GM18868 (cell line): ENCODE measurements around the gene POLR2F.

Experiments
- ATAC-seq: cut with Tn5 transposase; IDR thresholded peaks from one replicate; pipeline ENCODE4 v1.9.1; 2021; ENCODE audit warnings: mild to moderate bottlenecking, moderate library complexity; ENCODE audit not compliant: unreplicated experiment

The POLR2F gene

DNA sequence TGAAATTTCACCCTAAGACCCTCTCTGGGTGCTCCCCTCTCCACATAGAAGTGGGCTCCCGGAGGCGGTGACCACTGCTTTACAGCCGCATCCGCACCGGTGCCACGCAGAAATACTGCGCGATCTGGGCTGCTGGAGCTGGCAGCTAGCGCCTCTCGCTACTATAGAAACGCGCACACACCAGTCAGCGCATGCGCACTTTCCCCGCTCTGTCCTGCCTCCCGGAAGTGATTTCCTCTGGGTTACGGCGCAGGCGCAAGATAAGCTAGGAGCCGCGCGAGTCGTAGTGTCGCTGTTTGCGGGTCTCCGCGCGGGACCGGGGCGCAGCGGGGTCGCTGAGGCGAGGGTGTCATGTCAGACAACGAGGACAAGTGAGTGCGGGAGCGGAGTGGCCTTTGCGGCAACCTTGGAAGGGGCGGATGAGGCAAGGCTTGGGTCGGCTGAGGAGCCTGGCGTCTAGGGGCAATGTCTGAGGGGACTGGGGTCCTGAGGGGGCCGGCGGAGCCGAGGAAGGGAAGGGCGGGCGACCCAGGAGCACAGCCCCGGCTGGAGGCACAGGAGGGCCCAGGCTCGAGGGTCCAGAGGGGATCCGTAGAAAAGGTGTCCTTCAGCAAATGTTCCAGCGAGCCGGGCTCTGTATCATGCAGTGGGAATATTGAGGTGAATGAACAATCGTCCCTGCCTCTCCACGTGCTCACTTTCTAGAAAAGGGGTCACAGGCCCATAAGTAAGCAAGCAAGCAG, at the start of gene POLR2F, which contains the start of gene C22orf23:
Gene POLR2F, plus strand, starts transcription at position 263 of the 743 bp plus-strand sequence. Its CDS starts 89 bp downstream, at position 352.
Gene C22orf23, minus strand, starts transcription at position 165 of the 743 bp plus-strand sequence. CDS start 452 bp downstream, outside the sequence.
- ATAC-seq = peak; percentile 80

DNA sequence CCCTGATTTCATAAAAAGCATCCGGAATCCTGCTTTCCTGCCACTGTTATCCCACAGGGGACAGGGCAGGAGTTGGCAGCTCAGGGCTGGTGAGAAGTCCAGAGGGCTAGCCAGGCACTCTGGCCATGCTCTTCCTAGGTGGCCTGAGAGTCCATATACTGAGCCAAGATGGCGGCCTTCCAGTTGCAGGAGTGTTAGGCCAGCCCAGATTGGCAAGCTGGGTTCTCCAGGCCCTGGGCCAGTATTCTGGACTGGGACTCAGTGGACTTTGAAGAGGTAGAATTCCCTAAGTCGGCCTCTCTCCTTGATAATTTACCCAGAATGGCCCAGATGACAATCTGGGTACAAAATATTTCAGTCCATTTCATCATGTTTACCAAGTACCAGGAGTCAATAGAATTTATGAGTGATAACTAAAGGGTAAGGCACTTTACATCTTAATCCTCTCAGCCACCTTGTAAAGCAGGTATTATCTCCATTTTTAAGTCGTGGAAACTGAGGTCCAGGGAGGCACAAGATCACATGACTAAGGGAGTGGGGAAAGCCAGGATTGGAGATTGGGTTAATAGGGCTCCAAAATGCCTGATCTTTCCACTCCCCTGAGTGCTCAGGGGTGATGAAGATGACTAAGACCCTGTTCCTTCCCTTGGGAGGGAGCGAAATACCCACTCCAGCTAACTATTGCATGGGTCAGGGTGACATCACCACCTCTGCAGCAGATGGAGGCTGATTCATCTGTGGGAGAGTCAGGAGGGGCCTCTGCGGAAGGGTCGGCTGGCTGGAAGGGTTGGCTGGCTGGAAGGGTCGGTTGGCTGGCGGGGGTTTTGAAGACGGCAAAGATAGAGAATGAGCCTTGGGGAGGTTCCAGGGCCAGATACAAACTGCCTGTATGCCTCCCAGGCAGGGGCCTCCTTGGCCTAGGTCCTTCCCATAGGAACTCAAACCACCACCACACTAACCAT, 48.6 kb upstream of the POLR2F start:
- ATAC-seq = no peak

DNA sequence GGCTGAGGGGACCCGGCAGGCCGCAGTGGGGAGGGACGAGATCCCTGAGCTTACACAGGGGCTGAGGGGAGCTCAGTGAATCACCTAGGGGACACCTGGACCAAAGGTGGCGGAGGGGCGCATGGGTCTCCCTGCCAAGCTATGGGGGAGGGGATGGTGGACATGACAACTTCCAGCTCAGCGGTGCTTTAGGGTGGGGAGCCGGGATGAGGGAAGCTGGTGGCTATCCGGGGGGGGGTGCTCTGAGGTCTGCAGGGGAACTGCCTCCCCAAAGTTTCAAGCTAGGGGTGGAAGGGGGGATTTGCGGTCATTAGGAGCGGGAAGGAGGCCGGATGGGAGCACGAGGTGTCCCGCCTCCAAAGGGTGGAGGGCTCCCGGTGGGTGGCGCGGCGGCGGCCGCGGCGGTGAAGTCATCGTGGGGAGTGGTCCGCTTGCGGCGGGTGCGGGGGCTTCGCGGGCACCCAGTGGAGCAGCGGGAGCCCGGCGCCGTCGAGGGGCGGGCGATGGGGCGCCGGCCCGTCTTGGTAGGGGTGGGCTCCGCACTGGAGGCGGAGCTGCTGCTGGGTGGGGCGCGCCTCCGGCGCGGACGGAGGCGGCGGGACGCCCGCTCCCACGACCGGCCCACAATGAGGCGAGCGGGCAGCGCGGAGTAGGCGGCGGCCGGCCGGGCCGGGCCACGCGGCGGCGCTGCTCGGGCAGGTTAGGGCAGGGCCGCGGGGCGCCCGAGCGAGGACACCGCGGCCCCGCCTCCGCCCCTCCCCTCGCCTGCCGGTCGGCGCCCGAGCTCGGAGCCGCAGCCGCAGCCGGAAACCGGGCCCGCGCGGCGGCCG, 47.8 kb upstream of the POLR2F start, which contains the start of gene MICALL1:
Gene MICALL1, plus strand, starts transcription at position 764 of the 830 bp plus-strand sequence. CDS start 126 bp downstream, outside the sequence.
- ATAC-seq = peak; percentile 81

DNA sequence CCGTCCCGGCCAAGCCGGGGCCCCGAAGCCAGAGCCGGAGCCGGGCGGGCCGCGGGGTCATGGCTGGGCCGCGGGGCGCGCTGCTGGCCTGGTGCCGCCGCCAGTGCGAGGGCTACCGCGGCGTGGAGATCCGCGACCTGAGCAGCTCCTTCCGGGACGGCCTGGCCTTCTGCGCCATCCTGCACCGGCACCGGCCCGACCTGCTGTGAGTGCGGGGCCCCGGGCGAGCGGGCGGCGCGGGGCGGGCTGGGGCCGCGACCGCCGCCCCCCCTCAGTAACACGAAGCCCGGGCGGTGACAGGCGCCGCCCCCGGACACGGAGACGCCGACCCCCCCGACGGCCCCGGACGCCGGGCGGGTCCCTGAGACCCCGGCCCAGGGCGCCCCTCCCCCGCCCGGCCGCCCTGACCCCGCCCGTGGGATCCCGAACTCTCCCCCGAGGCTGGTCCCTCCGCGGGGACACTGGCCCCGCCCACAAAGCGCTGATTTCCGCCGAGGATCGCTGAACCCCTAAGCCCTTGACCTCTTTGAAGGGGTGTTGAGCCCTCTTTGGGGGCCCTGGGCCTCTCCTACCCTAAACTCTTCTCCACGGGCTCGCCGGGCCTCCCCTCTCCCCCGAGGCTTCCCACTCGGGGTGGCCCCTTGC, 47.0 kb upstream of the POLR2F start:
- ATAC-seq = peak; percentile 21

DNA sequence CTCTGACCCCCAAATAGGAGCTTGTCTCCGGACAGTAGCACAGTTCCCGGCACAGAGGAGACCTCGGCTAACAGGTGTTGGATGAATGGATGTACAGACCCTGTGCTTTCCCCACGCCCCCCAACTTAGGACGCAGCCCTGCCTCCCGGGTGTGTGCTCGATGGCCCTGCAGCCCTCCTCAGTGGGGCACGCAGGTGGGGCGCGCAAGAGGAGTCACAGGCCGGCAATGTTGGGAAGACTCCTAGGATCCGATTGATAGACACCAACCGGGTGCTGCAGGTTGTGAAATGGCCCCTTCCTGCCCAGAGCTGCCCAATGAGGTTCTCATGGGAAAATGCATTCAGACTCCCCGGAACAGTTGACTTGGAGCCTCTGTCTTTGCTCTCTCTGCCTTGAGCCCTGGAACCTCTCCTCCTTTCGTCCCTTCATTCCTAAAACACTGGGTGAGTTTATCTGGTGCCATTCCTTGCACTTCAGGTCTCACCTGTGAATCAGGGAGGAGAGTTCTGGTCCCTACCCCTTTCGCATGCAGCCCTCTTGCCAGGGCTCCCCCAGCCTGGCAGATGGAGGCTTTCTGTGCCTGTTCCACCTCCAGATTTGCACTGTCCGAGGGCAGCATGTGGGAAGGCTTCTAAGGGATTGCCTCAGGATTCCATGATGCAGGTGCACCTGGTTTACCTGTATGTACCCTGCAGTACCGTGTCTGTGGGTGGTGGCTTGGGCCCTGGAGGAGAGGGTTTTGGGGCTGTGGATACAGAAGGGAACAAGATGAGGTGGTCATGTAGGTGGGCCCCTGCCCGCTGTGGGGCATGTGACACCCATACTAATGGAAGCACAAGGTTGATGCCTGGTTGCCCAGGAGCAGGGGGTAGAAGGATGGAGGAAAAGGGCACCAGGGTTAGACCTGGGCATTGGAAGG, 46.2 kb upstream of the POLR2F start:
- no peak for ATAC-seq

DNA sequence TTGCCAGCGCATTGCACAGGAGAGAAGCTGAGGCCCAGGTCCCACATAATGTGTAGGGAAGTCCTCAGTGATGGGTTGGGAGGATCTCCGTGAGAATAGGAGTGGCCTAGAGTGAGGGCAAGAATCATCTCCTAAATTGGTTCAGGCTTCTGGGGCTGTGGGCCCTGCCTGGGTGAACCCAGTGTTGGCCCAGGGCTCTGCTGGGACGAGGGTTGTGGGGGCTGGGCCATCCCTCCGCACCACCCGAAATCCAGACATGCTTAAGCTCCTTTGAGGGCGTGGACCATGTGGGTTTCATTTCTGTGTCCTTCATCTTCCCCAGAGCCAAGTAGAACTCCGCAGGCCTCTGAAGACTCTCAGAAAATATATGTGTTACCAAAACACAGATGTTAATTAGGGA, 43.7 kb upstream of the POLR2F start:
- ATAC-seq = no peak

DNA sequence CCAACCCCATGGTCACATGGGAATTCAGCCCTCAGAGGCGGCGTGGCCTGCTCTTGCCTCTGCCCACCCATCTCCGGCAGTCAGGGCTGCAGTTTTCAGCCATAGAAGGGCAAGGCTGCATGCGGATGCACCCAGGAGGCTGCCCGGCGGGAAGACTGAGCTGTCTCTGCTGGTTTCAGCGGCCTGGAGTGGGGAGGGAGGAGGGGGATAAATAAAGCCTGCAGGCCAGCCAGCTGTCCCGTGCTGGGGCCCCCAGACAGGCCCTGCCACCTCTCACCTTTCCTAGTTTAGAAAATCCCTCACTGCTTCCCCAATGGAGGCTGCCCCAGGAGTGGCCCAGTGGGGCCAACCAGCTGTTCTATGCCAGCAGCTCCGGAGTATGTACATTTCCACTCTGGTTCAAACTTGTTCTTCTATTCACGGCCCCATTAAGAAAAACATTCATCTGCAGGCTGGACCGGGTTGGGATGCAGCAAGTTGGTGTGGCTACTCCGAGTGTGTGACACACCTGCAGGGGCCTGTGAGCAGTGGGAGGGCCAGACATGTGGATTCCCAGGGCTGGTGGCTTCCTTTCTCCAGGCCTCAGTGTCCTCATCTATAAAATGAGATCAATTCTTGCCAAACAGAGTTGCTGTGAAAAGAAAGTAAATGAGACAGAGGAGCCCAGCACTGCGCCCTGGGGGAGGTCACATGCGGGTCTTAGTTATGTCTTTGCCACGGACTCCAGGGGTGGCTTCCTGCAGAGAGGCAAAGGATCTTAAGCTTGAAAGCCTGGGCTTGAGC, 42.4 kb upstream of the POLR2F start:
- no peak for ATAC-seq

DNA sequence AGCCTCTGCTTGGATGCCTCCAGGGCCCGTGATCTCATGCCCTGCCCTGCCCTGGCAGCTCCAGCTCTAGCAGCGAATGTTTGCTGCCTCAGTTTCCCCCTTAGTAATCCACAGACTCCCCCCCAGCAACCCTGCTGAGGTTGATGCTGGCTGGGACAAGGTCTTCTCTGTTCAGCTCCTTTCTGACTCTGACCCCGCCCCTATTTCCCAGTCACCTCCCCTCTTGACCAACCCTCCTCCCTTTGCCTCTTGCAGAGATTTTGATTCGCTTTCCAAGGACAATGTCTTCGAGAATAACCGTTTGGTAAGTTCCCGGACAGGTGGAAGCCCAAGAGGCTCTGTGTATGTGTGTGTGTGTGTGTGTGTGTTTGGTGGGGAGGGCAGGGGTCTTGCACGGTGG, 41.8 kb upstream of the POLR2F start:
- ATAC-seq = no peak

DNA sequence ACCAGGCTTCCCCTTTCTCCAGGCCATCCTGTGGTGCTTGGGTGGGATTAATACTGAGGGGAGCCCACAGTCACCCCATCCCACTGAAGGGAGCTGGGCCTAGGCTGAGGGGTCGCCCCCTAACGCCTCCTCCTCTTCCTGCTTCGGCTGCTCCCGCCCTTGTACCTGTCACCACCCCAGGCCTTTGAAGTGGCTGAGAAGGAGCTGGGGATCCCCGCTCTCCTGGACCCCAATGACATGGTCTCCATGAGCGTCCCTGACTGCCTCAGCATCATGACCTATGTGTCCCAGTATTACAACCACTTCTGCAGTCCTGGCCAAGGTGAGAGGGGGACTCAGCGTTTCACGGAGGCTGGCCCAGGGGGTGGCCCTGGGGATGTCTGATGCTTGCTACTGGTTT, 41.3 kb upstream of the POLR2F start:
- ATAC-seq = no peak

DNA sequence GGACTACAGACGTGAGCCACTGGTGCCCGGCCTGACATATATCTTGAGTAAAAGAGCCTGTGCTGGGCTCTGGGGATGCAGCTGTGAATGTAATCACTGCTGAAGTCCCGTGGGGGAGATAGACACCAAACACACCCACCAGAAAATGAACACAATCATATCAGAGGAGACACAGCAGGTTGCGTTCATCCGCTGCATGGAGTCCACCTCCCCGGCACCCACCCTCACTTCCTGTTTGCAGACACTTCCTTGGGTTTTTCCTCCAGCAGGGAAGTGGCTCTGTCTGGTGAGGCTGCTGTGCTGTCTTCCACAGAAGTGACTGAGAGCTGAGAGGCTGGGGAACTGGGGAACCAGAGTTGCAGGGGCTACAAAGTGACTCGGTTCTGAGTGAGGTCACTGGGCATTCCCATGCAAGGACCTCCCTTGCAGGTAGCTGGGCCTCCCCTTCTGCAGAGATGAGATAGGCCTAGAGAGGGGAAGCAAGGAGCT, 40.2 kb upstream of the POLR2F start:
- no peak for ATAC-seq

DNA sequence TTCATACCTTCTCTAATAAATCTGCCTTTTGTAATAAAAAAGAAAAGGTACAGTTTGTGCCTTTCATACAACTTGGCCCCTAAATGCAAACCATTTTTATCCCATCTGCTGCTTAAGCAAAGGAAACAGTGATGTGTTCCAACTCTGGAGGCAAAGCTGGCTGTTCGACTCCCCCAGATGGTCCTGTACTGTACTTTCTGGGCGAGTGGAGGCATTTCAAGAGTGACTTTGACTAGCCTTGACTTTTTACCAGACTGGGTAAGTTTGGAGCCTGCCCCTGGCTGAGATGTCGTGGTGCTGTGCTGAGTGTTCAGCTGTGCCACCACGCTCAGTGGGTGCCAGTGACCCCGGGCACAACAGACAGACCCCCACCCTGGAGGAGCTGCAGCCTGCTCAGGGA, 37.2 kb upstream of the POLR2F start:
- no peak for ATAC-seq

DNA sequence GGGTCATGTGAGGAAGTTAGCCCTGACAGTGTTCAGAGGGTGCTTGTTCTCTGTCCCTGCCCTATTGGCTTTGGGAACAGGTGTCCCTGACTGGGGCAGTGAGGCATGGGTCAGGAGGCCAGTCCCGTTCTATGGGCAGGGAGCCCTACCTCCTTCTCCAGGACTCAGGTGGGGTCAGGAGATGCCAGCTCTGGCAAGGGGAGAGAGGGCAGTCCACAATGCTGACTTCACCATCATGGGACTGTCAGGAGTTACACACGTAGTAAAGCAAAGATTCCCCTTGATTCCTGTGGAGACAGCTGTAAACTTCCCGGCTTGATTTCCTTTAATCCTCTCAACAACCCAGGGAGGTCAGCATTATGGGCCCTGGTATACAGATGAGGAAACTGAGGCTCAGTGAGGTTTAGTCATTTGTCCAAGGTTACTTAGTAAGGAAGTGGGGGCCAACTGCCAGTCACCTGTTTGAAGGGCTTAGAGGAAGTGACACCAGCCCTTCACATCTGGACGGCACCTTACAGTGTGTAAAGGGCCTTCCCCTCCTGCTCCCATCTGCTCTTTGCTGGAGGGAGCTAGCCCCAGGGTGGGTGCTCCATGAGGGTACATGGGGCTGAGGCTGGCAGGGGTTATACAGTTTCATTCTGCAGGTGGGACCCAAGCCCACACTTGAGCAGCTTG, 35.5 kb upstream of the POLR2F start:
- no peak for ATAC-seq

DNA sequence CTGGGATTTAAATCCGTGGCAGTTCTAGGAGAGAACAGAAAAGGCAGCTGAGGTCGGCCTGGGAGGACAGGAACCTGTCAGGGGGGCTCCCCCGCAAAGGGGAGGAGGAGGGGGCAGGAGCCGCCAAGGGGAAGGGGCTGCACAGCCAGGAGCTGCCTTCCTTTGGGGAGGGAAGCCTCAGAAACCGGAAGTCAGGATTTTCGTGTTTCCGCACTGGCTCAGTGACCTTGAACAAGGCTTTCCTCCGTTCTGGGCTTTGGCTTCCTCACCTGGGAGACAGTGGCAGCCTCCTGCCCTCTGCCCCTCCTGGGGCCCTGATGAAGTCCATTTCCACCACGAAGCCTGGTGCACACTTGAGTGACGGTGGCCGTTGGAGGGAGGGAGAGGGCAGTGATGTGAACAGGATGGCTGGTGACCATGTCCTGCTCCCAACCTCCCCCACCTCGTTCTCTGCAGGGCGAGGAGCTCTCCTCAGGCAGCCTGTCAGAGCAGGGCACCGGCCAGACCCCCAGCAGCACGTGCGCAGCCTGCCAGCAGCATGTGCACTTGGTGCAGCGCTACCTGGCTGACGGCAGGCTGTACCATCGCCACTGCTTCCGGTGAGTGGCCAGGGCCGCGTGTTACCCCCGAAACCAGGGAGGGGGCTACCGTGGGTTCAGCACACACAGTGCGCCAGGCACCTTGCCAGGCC, 34.8 kb upstream of the POLR2F start:
- ATAC-seq = no peak

DNA sequence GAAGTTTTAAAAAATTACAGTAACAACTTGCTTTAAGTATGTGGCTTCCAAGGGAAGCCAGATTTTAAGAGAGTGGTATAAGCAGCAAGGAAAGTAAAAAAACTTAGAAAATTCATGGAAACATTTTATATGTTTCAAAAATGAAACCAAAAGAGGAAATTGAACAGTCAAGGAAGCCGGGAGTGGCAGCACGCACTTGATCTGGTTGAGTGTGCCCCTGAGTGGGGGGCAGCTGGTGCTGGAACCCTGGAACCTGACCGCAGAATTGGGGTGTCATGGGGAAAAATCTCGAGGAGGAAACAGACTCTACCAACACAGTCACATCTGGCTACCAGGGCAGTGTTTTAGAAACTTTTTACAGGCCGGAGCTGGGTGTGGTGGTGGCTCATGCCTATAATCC, 33.4 kb upstream of the POLR2F start:
- ATAC-seq = no peak

DNA sequence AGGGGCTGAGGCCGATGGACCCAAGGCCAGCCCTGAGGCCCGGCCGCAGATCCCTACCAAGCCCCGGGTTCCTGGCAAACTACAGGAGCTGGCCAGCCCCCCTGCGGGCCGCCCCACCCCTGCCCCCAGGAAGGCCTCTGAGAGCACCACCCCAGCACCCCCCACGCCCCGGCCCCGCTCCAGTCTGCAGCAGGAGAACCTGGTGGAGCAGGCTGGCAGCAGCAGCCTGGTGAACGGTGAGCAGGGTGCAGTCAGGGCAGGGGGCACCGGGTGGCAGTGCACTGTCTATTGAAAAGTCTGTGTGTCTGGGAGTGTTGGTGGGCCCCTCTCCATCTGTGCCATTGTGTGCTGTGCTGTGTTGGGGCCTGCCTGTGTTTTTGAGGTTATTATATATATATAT, 31.3 kb upstream of the POLR2F start:
- no peak for ATAC-seq

DNA sequence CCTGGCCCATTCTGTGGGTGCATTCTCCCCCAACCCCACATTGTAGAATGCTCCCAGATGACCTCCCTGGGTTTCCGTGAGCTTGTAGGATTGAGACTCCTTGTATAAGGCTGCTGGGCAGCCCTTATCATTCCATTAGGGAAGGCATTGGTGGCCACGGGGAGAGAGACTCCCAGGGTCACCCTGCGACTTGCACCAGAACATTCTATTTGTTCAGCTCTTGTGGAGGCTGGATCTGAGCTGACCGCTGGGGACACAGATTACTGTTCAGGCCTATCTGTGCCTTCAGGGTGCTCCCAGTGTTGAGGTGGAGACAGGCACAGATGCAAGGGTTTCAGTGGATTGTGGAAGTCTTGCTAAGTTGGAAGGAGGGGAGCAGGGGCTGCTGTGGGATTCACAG, 29.6 kb upstream of the POLR2F start:
- no peak for ATAC-seq

DNA sequence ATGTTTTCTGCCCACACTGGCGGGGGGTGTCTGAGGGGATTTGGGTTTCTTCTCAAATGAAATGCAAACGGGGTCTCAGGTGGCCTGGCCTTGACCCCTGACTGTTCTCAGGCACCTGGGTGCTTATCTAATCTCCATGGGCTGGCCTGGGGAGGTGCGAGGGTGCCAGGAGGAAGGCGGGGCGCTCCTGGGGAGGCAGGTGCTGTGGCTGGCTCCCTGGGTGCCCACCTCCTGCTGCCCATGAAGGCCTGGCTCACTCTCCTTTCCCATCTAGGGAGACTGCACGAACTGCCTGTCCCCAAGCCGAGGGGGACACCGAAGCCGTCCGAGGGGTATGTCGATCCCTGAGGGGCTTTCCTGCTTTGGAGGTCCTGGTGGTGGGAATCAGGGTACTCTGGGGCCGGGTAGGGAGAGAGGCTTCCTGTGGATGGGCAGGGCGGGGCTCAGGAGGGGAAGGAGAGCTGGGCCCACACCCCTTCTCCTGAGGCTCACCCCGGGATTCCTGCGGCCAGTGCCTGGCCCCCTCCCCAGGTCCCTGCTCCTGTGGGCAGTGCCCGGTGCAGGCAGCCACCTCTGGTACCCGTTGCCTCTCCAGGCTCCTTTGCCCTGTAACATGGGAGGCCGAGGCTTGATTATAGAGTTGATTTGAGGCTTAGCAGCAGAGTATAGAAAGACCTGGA, 29.0 kb upstream of the POLR2F start:
- no peak for ATAC-seq
